ENCODE data around the gene DNAJC24.

The DNAJC24 gene

GRCh38 chr11:31422703-31423102 lies 53.0 kb downstream of the DNAJC24 start:
- no peak for DNase-seq (ENCODE audit: low spot score)
- TF ChIP-seq CTCF (IDR thresholded peaks at IDR 0.05; ENCODE audit: extremely low read depth, missing control alignments): no peak

- no peak for TF ChIP-seq CTCF (IDR thresholded peaks at IDR 0.05; ENCODE audit: extremely low read depth, missing control alignments)
- no peak for DNase-seq (ENCODE audit: low spot score)
Observed at GRCh38 chr11:31424652-31425051, 55.0 kb downstream of the DNAJC24 start.

- DNase-seq (ENCODE audit: low spot score): no peak
- TF ChIP-seq CTCF (IDR thresholded peaks at IDR 0.05; ENCODE audit: extremely low read depth, missing control alignments): no peak
Observed at GRCh38 chr11:31433851-31434250, 64.2 kb downstream of the DNAJC24 start.

- no peak for TF ChIP-seq CTCF (IDR thresholded peaks at IDR 0.05; ENCODE audit: extremely low read depth, missing control alignments)
- DNase-seq (ENCODE audit: low spot score): no peak
Observed at GRCh38 chr11:31437742-31438435, 68.2 kb downstream of the DNAJC24 start.

GRCh38 chr11:31441296-31441695 lies 71.6 kb downstream of the DNAJC24 start:
- no peak for TF ChIP-seq CTCF (IDR thresholded peaks at IDR 0.05; ENCODE audit: extremely low read depth, missing control alignments)
- no peak for DNase-seq (ENCODE audit: low spot score)

- DNase-seq (ENCODE audit: low spot score): no peak
- TF ChIP-seq CTCF (IDR thresholded peaks at IDR 0.05; ENCODE audit: extremely low read depth, missing control alignments): no peak
Observed at GRCh38 chr11:31442086-31442485, 72.4 kb downstream of the DNAJC24 start.

GRCh38 chr11:31443802-31444201 lies 74.1 kb downstream of the DNAJC24 start:
- DNase-seq (ENCODE audit: low spot score): no peak

More at GRCh38 chr11:31443802-31444201, 74.1 kb downstream of the DNAJC24 start:
- TF ChIP-seq CTCF (IDR thresholded peaks at IDR 0.05; ENCODE audit: extremely low read depth, missing control alignments): no peak

All from GM20000 (cell line).